A549 (cell line): ENCODE measurements around the gene ASXL2. TPM values are rescaled to one million over a fixed set of nuclear protein-coding genes. Genes with fewer than 3 reads are reported as not detected.

Experiments used
- ATAC-seq, 2 experiments: fragments of 200-7000 bp in 1 of 2; fragments of >200 bp in 1 of 2; cut with Nextera tagmentation in 1 of 2; cut with Tn5 transposase in 1 of 2; 3 replicates each; pipeline versions ENCODE4 v1.8.0 to v1.9.1; 2018 to 2020; ENCODE audit warnings: mild to moderate bottlenecking in 1 of 2, moderate library complexity in 1 of 2
- CTCF ChIA-PET: fragments of 300-600 bp; sonication (Branson Sonifier 250); formaldehyde crosslinking; extraction: SDS; loops from one replicate; lab custom pipeline; 2021; ENCODE audit warnings: antibody characterized with exemption, inconsistent platforms; lab: Yijun Ruan, JAX
- POLR2A ChIA-PET: fragments of 350-600 bp; formaldehyde crosslinking; extraction: SDS; loops from one replicate; lab custom pipeline; 2021; ENCODE audit warnings: antibody characterized with exemption, inconsistent platforms; lab: Yijun Ruan, JAX
- DNase-seq, 2 experiments: peaks; one replicate each; pipeline versions ENCODE4 v3.0.0 to v3.0.0-alpha.2; 2011 to 2016; ENCODE audit warnings: low read depth in 1 of 2, low spot score in 1 of 2
- FAIRE-seq: peaks from 2 replicates; lab custom pipeline; 2011; peaks lifted over from hg19 to GRCh38; lab: Jason Lieb, UNC
- H3K27ac ChIP-seq, 2 experiments: fragments of >200 bp; sonication (Bioruptor Twin); formaldehyde crosslinking; 3 replicates each; pipeline ENCODE4 v1.5.1; 2016 to 2017
- H3K4me1 ChIP-seq: fragments of >200 bp; sonication (Bioruptor Twin); formaldehyde crosslinking; 3 replicates; pipeline ENCODE4 v1.6.1; 2016
- H3K4me2 ChIP-seq: fragments of >200 bp; sonication (Bioruptor Twin); formaldehyde crosslinking; 3 replicates; pipeline ENCODE4 v1.6.1; 2016
- H3K4me3 ChIP-seq: fragments of >200 bp; sonication (Bioruptor Twin); formaldehyde crosslinking; 3 replicates; pipeline ENCODE4 v1.5.1; 2016
- H3K9me3 ChIP-seq: fragments of >200 bp; sonication (Bioruptor Twin); formaldehyde crosslinking; 3 replicates; pipeline ENCODE4 v1.6.1; 2016
- CBX2 ChIP-seq: fragments of 200-600 bp; sonication (generic); IDR thresholded peaks from 2 replicates; pipeline ENCODE4 v1.6.1; 2016; ENCODE audit warnings: low read depth, mild to moderate bottlenecking, borderline replicate concordance
- CHD2 ChIP-seq: fragments of 150-350 bp; IDR thresholded peaks from 2 replicates; pipeline ENCODE4 v1.6.1; 2014; ENCODE audit warnings: low read length; ENCODE audit not compliant: partially characterized antibody
- CTCF ChIP-seq: fragments of >200 bp; sonication (Bioruptor Twin); formaldehyde crosslinking; IDR thresholded peaks from 3 replicates; pipeline ENCODE4 v1.5.1; 2016
- EHF ChIP-seq: fragments of 250-450 bp; sonication (Bioruptor Pico); IDR thresholded peaks from 2 replicates; pipeline ENCODE4 v1.5.0; 2020; ENCODE audit warnings: mild to moderate bottlenecking
- HMGXB4 ChIP-seq: fragments of 250-450 bp; sonication (Bioruptor Pico); IDR thresholded peaks from 2 replicates; pipeline ENCODE4 v1.5.0; 2021; ENCODE audit warnings: mild to moderate bottlenecking, moderate library complexity, borderline replicate concordance
- HOXA7 ChIP-seq: fragments of 250-450 bp; sonication (Bioruptor Pico); IDR thresholded peaks from 2 replicates; pipeline ENCODE4 v1.5.0; 2020; ENCODE audit warnings: mild to moderate bottlenecking, moderate library complexity
- JUN ChIP-seq, 2 experiments: fragments of >200 bp; sonication (Bioruptor Twin); formaldehyde crosslinking; IDR thresholded peaks; 2 replicates in 1 of 2; 3 replicates in 1 of 2; pipeline ENCODE4 v1.6.1; 2016 to 2017
- KDM1A ChIP-seq: fragments of 200-600 bp; sonication (generic); IDR thresholded peaks from 2 replicates; pipeline ENCODE4 v1.6.1; 2016; ENCODE audit warnings: low read depth, mild to moderate bottlenecking
- KDM5A ChIP-seq: fragments of 200-600 bp; sonication (generic); IDR thresholded peaks from 2 replicates; pipeline ENCODE4 v1.6.1; 2016; ENCODE audit warnings: antibody characterized with exemption, mild to moderate bottlenecking
- MAFK ChIP-seq: fragments of 450-650 bp; IDR thresholded peaks from 2 replicates; pipeline ENCODE4 v1.6.1; 2014; ENCODE audit not compliant: partially characterized antibody
- MAZ ChIP-seq: fragments of 150-350 bp; IDR thresholded peaks from 2 replicates; pipeline ENCODE4 v1.6.1; 2014; ENCODE audit warnings: antibody characterized with exemption, low read depth, low read length, borderline replicate concordance
- MYC ChIP-seq: IDR thresholded peaks from 2 replicates; pipeline ENCODE4 v1.6.1; 2012; ENCODE audit warnings: mild to moderate bottlenecking, inconsistent platforms, low read length, improper control_type of control experiment, borderline replicate concordance
- PBX3 ChIP-seq: IDR thresholded peaks from 2 replicates; pipeline ENCODE4 v1.6.1; 2012
- RAD21 ChIP-seq, 2 experiments: fragments of >200 bp in 1 of 2; sonication (Bioruptor Twin) in 1 of 2; formaldehyde crosslinking in 1 of 2; IDR thresholded peaks in 1 of 2; conservative IDR thresholded peaks in 1 of 2; 2 replicates in 1 of 2; 3 replicates in 1 of 2; pipeline ENCODE4 v1.6.1; 2012 to 2018; ENCODE audit warnings: inconsistent platforms in 1 of 2
- RARB ChIP-seq: fragments of 250-450 bp; sonication (Bioruptor Pico); IDR thresholded peaks from 2 replicates; pipeline ENCODE4 v1.8.0; 2021; ENCODE audit warnings: mild to moderate bottlenecking, moderate library complexity
- RCOR1 ChIP-seq: fragments of 150-350 bp; IDR thresholded peaks from 2 replicates; pipeline ENCODE4 v1.6.1; 2014; ENCODE audit warnings: antibody characterized with exemption, low read length, low read depth
- RNF2 ChIP-seq: fragments of 200-600 bp; sonication (generic); IDR thresholded peaks from 2 replicates; pipeline ENCODE4 v1.6.1; 2016; ENCODE audit warnings: low read depth, mild to moderate bottlenecking, antibody characterized with exemption, moderate library complexity, borderline replicate concordance
- SMC3 ChIP-seq: fragments of >200 bp; sonication (Bioruptor Twin); formaldehyde crosslinking; IDR thresholded peaks from 3 replicates; pipeline ENCODE4 v1.6.1; 2018; ENCODE audit warnings: inconsistent platforms
- SREBF2 ChIP-seq: fragments of 450-650 bp; IDR thresholded peaks from 2 replicates; pipeline ENCODE4 v1.6.1; 2014; ENCODE audit warnings: mild to moderate bottlenecking, moderate library complexity
- TFCP2L1 ChIP-seq: fragments of 250-450 bp; sonication (Bioruptor Pico); IDR thresholded peaks from 2 replicates; pipeline ENCODE4 v1.5.0; 2021; ENCODE audit warnings: mild to moderate bottlenecking
- WGBS: methylation state at CpG from one replicate; pipeline ENCODE4 v1.1.6; 2017; ENCODE audit errors: missing lambda C conversion rate; 5-methylcytosine and 5-hydroxymethylcytosine counted together
- polyA plus RNA-seq, 4 experiments: library from polyadenylated mRNA; depleted of rRNA in 3 of 4; stranded (reverse); fragments of >200 nt; fragmentation: RNase III in 1 of 4; extraction: RNeasy Plus Mini Kit Qiagen cat#74134 plus additional on column Dnase treatment in 1 of 4; gene quantifications; 2 replicates in 3 of 4; 3 replicates in 1 of 4; pipeline ENCODE4 v1.2.3, GENCODE V29; 2011 to 2017
- TF ChIP-seq, protein P1 (sequence below): fragments of >200 bp; sonication (Bioruptor Twin); formaldehyde crosslinking; IDR thresholded peaks from 2 replicates; pipeline ENCODE4 v1.6.1; 2016
- TF ChIP-seq, protein P2 (sequence below): fragments of 150-350 bp; IDR thresholded peaks from 2 replicates; pipeline ENCODE4 v1.6.1; 2014; ENCODE audit warnings: low read depth, mild to moderate bottlenecking, low read length
- TF ChIP-seq, protein P3 (sequence below): IDR thresholded peaks from 2 replicates; pipeline ENCODE4 v1.6.1; 2012

ASXL2 gene
- polyA plus RNA-seq, 2 of the 4 experiments (the other 2 are of a cell fraction) = 10.3 to 26.4 TPM

DNA sequence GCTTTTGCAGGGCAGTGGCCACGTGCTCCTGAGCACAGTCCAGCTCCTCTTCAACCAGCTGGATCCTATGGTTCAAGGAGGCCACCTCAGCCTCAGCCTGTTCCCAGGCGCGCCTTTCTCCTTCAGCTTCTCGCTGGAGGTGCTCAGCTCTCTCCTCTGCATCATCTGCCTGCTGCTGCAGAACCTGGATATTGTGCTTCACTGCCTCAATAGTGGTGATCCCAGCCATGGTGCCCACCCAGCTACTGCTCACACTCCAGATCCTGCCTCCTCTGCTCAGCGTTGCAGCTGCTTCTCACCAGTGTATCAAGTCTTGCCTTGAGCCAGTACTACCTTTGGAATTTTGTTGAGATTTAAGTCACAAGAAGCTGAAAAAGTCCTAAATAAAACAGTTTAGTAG lies 67.9 kb downstream of the ASXL2 start:
- no peaks in the 10 kb centered on the region for H3K9me3 ChIP-seq
- TF ChIP-seq CHD2 (no peak), MAZ (no peak), KDM1A (no peak), SMC3 (no peak), RAD21 (conservative IDR thresholded peaks at IDR 0.05 in 1 of 2, IDR thresholded peaks at IDR 0.05 in 1 of 2) (no peak), HMGXB4 (CRISPR knock-in tag) (no peak), PBX3 (no peak), CBX2 (no peak), RCOR1 (no peak), KDM5A (no peak), RARB (CRISPR knock-in tag) (no peak)
- TF ChIP-seq, protein P1, sequence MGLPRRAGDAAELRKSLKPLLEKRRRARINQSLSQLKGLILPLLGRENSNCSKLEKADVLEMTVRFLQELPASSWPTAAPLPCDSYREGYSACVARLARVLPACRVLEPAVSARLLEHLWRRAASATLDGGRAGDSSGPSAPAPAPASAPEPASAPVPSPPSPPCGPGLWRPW = no peak
- H3K4me2 ChIP-seq = no peak overlapping the region
- WGBS = 95% methylated on average over 5 of the region's 5 CpGs
- FAIRE-seq (no peak), DNase-seq (no peak), ATAC-seq (no peak)
- no peak overlapping the region for H3K27ac ChIP-seq
- ChIA-PET CTCF (interaction anchor here (0.8 to 2.9 kb wide), 7 partner anchors 9 to 204 kb away, joined by 3 to 14 read pairs (median 3); no protein-coding TSS in a partner anchor), POLR2A (no interaction called here)
- no peaks in the 10 kb centered on the region for H3K4me1 ChIP-seq
- H3K4me3 ChIP-seq = no peak overlapping the region

DNA sequence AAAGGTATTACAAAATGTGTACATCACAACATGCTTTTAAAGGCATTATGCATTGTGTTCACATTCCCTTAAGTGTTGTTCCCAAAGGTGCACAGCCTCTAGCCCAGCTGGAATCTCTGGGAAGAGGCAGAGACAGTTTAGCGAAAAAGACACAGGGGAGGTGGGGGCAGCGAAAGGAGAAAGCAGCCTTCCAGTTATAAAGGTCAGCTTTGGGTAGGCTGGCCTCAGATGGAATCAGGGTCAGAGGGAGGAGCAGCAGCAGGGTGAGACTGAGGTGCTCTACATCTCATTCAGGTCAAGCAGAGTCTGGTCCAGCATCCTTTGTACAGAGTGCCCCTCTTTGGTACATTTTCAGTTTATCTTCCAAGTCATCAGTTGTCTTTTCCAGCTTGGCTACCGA lies 68.6 kb downstream of the ASXL2 start:
- POLR2A ChIA-PET = interaction anchor here (0.6 kb wide), 1 partner anchor 298 kb away, joined by 9 read pairs; no protein-coding TSS in a partner anchor
- 96% methylated on average over 3 of the region's 3 CpGs for WGBS
- no peak overlapping the region for H3K4me2 ChIP-seq
- TF ChIP-seq CTCF (no peak), TFCP2L1 (CRISPR knock-in tag) (no peak), MYC (no peak), CHD2 (no peak), EHF (no peak), RAD21 (conservative IDR thresholded peaks at IDR 0.05 in 1 of 2, IDR thresholded peaks at IDR 0.05 in 1 of 2) (no peak), MAFK (no peak), HOXA7 (CRISPR knock-in tag) (no peak), RNF2 (no peak), JUN (IDR thresholded peaks at IDR 0.05) (no peak), HMGXB4 (CRISPR knock-in tag) (no peak), KDM5A (no peak), SREBF2 (no peak)
- TF ChIP-seq, protein P2, sequence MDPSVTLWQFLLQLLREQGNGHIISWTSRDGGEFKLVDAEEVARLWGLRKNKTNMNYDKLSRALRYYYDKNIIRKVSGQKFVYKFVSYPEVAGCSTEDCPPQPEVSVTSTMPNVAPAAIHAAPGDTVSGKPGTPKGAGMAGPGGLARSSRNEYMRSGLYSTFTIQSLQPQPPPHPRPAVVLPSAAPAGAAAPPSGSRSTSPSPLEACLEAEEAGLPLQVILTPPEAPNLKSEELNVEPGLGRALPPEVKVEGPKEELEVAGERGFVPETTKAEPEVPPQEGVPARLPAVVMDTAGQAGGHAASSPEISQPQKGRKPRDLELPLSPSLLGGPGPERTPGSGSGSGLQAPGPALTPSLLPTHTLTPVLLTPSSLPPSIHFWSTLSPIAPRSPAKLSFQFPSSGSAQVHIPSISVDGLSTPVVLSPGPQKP = no peak
- TF ChIP-seq, protein P3, sequence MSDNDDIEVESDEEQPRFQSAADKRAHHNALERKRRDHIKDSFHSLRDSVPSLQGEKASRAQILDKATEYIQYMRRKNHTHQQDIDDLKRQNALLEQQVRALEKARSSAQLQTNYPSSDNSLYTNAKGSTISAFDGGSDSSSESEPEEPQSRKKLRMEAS = no peak
- TF ChIP-seq, all 56 proteins: peak for 0
- FAIRE-seq (no peak), DNase-seq (no peak), ATAC-seq (no peak; a peak in 1 of 6 replicates)
- no peak overlapping the region for H3K4me3 ChIP-seq
- no peak overlapping the region for H3K27ac ChIP-seq
- H3K9me3 ChIP-seq = no peaks in the 10 kb centered on the region
- CTCF ChIA-PET = interaction anchor here (0.8 to 2.9 kb wide), 8 partner anchors 9 to 375 kb away, joined by 3 to 14 read pairs (median 3); no protein-coding TSS in a partner anchor
- H3K4me1 ChIP-seq = no peaks in the 10 kb centered on the region
